Astrocyte (in vitro differentiated cells and primary cell): ENCODE measurements around the gene PRKAG2. TPM values are rescaled to one million over a fixed set of nuclear protein-coding genes. Genes with fewer than 3 reads are reported as not detected.

Experiments
- DNase-seq: peaks from one replicate; pipeline ENCODE4 v3.0.0-alpha.2; 2010; ENCODE audit warnings: low read depth
- FAIRE-seq: peaks from 2 replicates; lab custom pipeline; 2011; peaks lifted over from hg19 to GRCh38; lab: Jason Lieb, UNC
- H2AFZ ChIP-seq: 2 replicates; pipeline ENCODE4 v1.6.0; 2012; ENCODE audit warnings: low read depth, low read length, inconsistent platforms
- H3K27ac ChIP-seq: 2 replicates; pipeline ENCODE4 v1.5.1; 2011; ENCODE audit warnings: low read depth, low read length, inconsistent platforms
- H3K27me3 ChIP-seq: 2 replicates; pipeline ENCODE4 v1.6.0; 2011; ENCODE audit warnings: low read length, inconsistent platforms; ENCODE audit not compliant: insufficient read depth
- H3K36me3 ChIP-seq: 2 replicates; pipeline ENCODE4 v1.5.1; 2011; ENCODE audit warnings: low read length, inconsistent platforms; ENCODE audit not compliant: insufficient read depth
- H3K4me1 ChIP-seq: 2 replicates; pipeline ENCODE4 v1.5.1; 2011; ENCODE audit warnings: low read length, inconsistent platforms; ENCODE audit not compliant: insufficient read depth
- H3K4me2 ChIP-seq: 2 replicates; pipeline ENCODE4 v1.6.0; 2012; ENCODE audit warnings: low read length, inconsistent platforms
- H3K4me3 ChIP-seq: 2 replicates; pipeline ENCODE4 v1.5.1; 2011; ENCODE audit warnings: low read depth, mild to moderate bottlenecking, low read length, inconsistent platforms; ENCODE audit not compliant: insufficient read depth
- H3K79me2 ChIP-seq: 2 replicates; pipeline ENCODE4 v1.6.0; 2012; ENCODE audit warnings: mild to moderate bottlenecking, low read length, inconsistent platforms; ENCODE audit not compliant: insufficient read depth
- H3K9ac ChIP-seq: 2 replicates; pipeline ENCODE4 v1.6.0; 2012; ENCODE audit warnings: mild to moderate bottlenecking, low read length, inconsistent platforms
- H3K9me3 ChIP-seq: 2 replicates; pipeline ENCODE4 v1.5.1; 2012; ENCODE audit warnings: low read depth, mild to moderate bottlenecking, low read length, inconsistent platforms; ENCODE audit not compliant: insufficient read depth
- H4K20me1 ChIP-seq: 2 replicates; pipeline ENCODE4 v1.6.0; 2012; ENCODE audit warnings: low read length, inconsistent platforms; ENCODE audit not compliant: insufficient read depth
- H3K27ac Mint-ChIP-seq: one replicate; pipeline ENCODE4 v1.8.0; 2021; ENCODE audit warnings: mild to moderate bottlenecking, mixed read lengths; ENCODE audit not compliant: unreplicated experiment
- H3K27me3 Mint-ChIP-seq: one replicate; pipeline ENCODE4 v1.8.0; 2021; ENCODE audit warnings: low read depth, mixed read lengths; ENCODE audit not compliant: unreplicated experiment
- H3K36me3 Mint-ChIP-seq: one replicate; pipeline ENCODE4 v1.8.0; 2021; ENCODE audit warnings: low read depth, mixed read lengths; ENCODE audit not compliant: unreplicated experiment
- H3K4me1 Mint-ChIP-seq: one replicate; pipeline ENCODE4 v1.8.0; 2021; ENCODE audit warnings: low read depth, mixed read lengths; ENCODE audit not compliant: unreplicated experiment
- H3K4me3 Mint-ChIP-seq: one replicate; pipeline ENCODE4 v1.8.0; 2021; ENCODE audit warnings: mild to moderate bottlenecking, moderate library complexity, mixed read lengths; ENCODE audit not compliant: unreplicated experiment
- H3K9me3 Mint-ChIP-seq: one replicate; pipeline ENCODE4 v1.8.0; 2021; ENCODE audit warnings: mild to moderate bottlenecking, mixed read lengths; ENCODE audit not compliant: unreplicated experiment
- EZH2 ChIP-seq: IDR thresholded peaks from 2 replicates; pipeline ENCODE4 v1.6.1; 2012; ENCODE audit warnings: mild to moderate bottlenecking, low read length, inconsistent platforms; ENCODE audit not compliant: insufficient read depth
- total RNA-seq: library from RNA; stranded (reverse); gene quantifications from 2 replicates; pipeline ENCODE4 v1.2.1, GENCODE V29; 2021
- TF ChIP-seq, protein P1 (sequence below): IDR thresholded peaks from 2 replicates; pipeline ENCODE4 v1.5.1; 2011; ENCODE audit warnings: low read depth, mild to moderate bottlenecking, inconsistent platforms, low read length, moderate library complexity; ENCODE audit not compliant: insufficient read depth

The PRKAG2 gene
- total RNA-seq, 1 donor from 2014 or later: 40.7 TPM

- Mint-ChIP-seq H3K4me1 (peaks cover 6% of the 10 kb centered on the region), H3K9me3 (no peaks in the 10 kb centered on the region)
- no peak for FAIRE-seq
Observed at GRCh38 chr7:151571471-151571870, 305.4 kb downstream of the PRKAG2 start.

GRCh38 chr7:151570366-151570915 lies 306.5 kb downstream of the PRKAG2 start:
- H3K79me2 ChIP-seq: no peaks in the 10 kb centered on the region
- H3K36me3 ChIP-seq: peaks cover 13% of the 10 kb centered on the region
- H2AFZ ChIP-seq: no peak overlapping the region
- no peak for TF ChIP-seq EZH2
- TF ChIP-seq, protein P1, sequence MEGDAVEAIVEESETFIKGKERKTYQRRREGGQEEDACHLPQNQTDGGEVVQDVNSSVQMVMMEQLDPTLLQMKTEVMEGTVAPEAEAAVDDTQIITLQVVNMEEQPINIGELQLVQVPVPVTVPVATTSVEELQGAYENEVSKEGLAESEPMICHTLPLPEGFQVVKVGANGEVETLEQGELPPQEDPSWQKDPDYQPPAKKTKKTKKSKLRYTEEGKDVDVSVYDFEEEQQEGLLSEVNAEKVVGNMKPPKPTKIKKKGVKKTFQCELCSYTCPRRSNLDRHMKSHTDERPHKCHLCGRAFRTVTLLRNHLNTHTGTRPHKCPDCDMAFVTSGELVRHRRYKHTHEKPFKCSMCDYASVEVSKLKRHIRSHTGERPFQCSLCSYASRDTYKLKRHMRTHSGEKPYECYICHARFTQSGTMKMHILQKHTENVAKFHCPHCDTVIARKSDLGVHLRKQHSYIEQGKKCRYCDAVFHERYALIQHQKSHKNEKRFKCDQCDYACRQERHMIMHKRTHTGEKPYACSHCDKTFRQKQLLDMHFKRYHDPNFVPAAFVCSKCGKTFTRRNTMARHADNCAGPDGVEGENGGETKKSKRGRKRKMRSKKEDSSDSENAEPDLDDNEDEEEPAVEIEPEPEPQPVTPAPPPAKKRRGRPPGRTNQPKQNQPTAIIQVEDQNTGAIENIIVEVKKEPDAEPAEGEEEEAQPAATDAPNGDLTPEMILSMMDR: peak; percentile 42
- FAIRE-seq (no peak), DNase-seq (no peak)
- no peaks in the 10 kb centered on the region for H3K9me3 ChIP-seq
- H3K9me3 Mint-ChIP-seq: no peaks in the 10 kb centered on the region
- peaks cover 3% of the 10 kb centered on the region for H3K36me3 Mint-ChIP-seq
- H3K4me1 ChIP-seq: peaks cover 7% of the 10 kb centered on the region
- H4K20me1 ChIP-seq: no peaks in the 10 kb centered on the region
- no peak overlapping the region for H3K4me3 ChIP-seq
- H3K4me3 Mint-ChIP-seq: no peak overlapping the region
- no peak overlapping the region for H3K27ac ChIP-seq
- H3K4me2 ChIP-seq: no peak overlapping the region
- H3K27me3 ChIP-seq: no peaks in the 10 kb centered on the region
- H3K4me1 Mint-ChIP-seq: peaks cover 7% of the 10 kb centered on the region
- no peaks in the 10 kb centered on the region for H3K27me3 Mint-ChIP-seq
- H3K27ac Mint-ChIP-seq: no peak overlapping the region
- H3K9ac ChIP-seq: no peak overlapping the region

More at GRCh38 chr7:151571471-151571870, 305.4 kb downstream of the PRKAG2 start:
- no peak overlapping the region for H3K9ac ChIP-seq
- no peaks in the 10 kb centered on the region for H4K20me1 ChIP-seq
- Mint-ChIP-seq H3K36me3 (no peaks in the 10 kb centered on the region), H3K4me3 (no peak overlapping the region), H3K27ac (no peak overlapping the region), H3K27me3 (no peaks in the 10 kb centered on the region)
- no peaks in the 10 kb centered on the region for H3K27me3 ChIP-seq
- H3K4me1 ChIP-seq: peaks cover 7% of the 10 kb centered on the region
- H3K4me3 ChIP-seq: no peak overlapping the region
- peaks cover 15% of the 10 kb centered on the region for H3K36me3 ChIP-seq
- no peaks in the 10 kb centered on the region for H3K79me2 ChIP-seq
- DNase-seq: no peak
- no peak overlapping the region for H3K27ac ChIP-seq
- TF ChIP-seq, protein P1: no peak
- H3K9me3 ChIP-seq: no peaks in the 10 kb centered on the region
- no peak overlapping the region for H3K4me2 ChIP-seq
- H2AFZ ChIP-seq: no peak overlapping the region
